Activated naive CD4-positive, alpha-beta T cell treated with anti-CD3 and anti-CD28 coated beads, Interleukin-2, amount 50 U/mL, for 24 hours (primary cell): ENCODE measurements around the gene PYGL.
"Not testable (repeated sequence)": the region's sequence is repeated elsewhere in the genome, so short reads cannot be mapped to it uniquely, and the experiment has no call there.

Experiments
- H3K27ac Mint-ChIP-seq: one replicate; pipeline ENCODE4 v1.8.0; 2021; ENCODE audit warnings: mild to moderate bottlenecking, mixed read lengths
- H3K27me3 Mint-ChIP-seq: one replicate; pipeline ENCODE4 v1.8.0; 2021; ENCODE audit warnings: mixed read lengths
- H3K36me3 Mint-ChIP-seq: one replicate; pipeline ENCODE4 v1.8.0; 2021; ENCODE audit warnings: mixed read lengths
- H3K4me1 Mint-ChIP-seq: one replicate; pipeline ENCODE4 v1.8.0; 2021; ENCODE audit warnings: mixed read lengths
- H3K4me3 Mint-ChIP-seq: one replicate; pipeline ENCODE4 v1.8.0; 2021; ENCODE audit warnings: mild to moderate bottlenecking, mixed read lengths
- H3K9me3 Mint-ChIP-seq: one replicate; pipeline ENCODE4 v1.8.0; 2021; ENCODE audit warnings: mixed read lengths

Gene PYGL

DNA sequence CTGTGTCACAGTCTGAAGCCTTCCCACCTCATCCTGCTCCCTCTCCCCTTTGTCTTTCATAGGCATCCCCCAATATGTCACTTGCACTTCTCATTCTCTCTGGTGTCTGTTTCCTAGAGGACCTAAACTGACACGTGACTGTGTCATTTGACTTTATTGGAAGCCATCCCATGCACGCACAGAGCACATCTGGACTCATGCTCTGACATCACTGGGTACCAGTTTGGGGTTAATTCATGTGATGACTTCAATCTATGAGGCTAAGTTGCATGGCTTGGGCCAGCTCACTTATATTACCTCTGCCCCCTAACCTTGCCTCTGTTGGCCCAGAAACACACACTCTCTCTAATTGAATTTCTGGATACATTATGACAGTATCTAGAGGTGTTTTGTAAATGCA is 21.5 kb downstream of the PYGL start:
- H3K4me3 Mint-ChIP-seq, result no peak overlapping the region
- H3K4me1 Mint-ChIP-seq, result no peaks in the 10 kb centered on the region
- H3K9me3 Mint-ChIP-seq, result no peaks in the 10 kb centered on the region
- H3K36me3 Mint-ChIP-seq, result no peaks in the 10 kb centered on the region
- peaks cover 2% of the 10 kb centered on the region for H3K27me3 Mint-ChIP-seq
- H3K27ac Mint-ChIP-seq, result no peak overlapping the region

DNA sequence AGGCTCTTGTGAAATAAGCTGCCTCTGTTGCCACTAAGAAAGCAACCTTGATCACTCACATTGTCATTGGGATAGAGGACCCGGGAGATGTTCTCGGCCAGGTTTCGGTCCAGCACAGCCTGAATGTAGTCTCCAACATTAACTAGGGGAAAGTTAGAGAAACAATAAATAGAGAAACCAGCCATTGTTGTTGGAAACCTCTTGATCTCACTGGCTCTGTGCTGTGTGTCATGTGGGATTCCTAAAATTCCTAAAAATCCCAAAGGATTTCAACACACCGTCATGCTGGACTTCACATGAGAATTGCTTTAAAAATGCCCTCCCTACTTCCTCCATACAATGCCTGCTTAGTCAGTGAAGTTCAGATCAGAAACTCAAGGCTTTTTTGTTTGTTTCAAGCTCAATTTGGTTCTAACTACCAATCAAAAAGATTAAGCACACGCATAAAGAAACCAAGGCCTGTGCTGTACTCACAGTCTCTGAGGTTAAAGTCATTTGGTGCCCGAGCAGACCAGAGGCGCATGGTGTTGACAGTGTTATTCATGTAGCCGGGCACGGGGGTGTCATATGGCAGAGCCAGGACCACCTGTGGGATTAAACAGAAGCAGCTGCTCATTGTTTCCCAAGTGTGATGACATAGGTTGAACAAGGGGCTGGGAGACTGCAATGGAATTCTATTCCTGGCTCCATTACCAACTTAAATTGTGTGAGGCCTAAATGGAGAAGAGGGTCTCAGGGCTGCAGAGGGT is 23.6 kb downstream of the PYGL start:
- H3K36me3 Mint-ChIP-seq, result no peaks in the 10 kb centered on the region
- no peaks in the 10 kb centered on the region for H3K9me3 Mint-ChIP-seq
- no peak overlapping the region for H3K27ac Mint-ChIP-seq
- no peaks in the 10 kb centered on the region for H3K4me1 Mint-ChIP-seq
- H3K4me3 Mint-ChIP-seq, result no peak overlapping the region
- H3K27me3 Mint-ChIP-seq, result peaks cover 4% of the 10 kb centered on the region

DNA sequence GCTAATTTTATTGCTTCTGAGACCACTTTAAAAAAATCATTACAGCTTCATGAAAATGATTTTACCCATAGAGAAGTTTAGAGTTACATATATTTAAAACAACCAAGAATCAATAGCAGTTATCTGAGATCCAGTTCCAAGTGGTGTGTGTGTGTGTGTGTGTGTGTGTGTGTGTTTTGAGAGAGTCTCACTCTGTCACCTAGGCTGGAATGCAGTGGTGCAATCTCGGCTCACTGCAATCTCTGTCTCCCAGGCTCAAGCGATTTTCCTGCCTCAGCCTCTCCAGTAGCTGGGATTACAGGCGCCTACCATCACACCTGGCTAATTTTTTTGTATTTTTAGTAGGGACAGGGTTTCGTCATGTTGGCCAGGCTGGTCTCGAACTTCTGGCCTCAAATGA is 24.8 kb downstream of the PYGL start:
- H3K27me3 Mint-ChIP-seq, H3K9me3 Mint-ChIP-seq, H3K4me1 Mint-ChIP-seq, H3K27ac Mint-ChIP-seq, H3K4me3 Mint-ChIP-seq, H3K36me3 Mint-ChIP-seq: not testable (repeated sequence)

DNA sequence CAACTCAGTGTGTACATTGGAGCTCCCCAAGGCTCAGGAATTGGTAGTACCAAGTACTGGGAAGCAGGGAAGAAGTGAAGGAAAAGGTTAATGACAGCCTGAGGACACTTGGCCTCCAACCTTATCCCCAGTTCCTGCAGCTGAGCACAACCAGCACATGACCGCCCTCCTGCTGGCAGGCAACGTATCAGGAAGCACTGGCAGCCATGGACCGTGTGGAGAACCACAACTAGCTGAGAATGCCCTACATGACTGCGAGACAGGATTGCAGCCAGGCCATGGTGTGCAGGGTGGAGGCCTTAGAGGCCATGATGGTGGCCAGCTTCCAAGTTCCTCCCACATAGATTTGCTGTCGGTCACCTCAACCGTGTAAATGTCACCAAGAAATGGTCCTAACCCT is 26.8 kb downstream of the PYGL start:
- H3K4me3 Mint-ChIP-seq, result no peak overlapping the region
- no peak overlapping the region for H3K27ac Mint-ChIP-seq
- no peaks in the 10 kb centered on the region for H3K9me3 Mint-ChIP-seq
- H3K4me1 Mint-ChIP-seq, result no peaks in the 10 kb centered on the region
- peaks cover 5% of the 10 kb centered on the region for H3K27me3 Mint-ChIP-seq
- no peaks in the 10 kb centered on the region for H3K36me3 Mint-ChIP-seq

DNA sequence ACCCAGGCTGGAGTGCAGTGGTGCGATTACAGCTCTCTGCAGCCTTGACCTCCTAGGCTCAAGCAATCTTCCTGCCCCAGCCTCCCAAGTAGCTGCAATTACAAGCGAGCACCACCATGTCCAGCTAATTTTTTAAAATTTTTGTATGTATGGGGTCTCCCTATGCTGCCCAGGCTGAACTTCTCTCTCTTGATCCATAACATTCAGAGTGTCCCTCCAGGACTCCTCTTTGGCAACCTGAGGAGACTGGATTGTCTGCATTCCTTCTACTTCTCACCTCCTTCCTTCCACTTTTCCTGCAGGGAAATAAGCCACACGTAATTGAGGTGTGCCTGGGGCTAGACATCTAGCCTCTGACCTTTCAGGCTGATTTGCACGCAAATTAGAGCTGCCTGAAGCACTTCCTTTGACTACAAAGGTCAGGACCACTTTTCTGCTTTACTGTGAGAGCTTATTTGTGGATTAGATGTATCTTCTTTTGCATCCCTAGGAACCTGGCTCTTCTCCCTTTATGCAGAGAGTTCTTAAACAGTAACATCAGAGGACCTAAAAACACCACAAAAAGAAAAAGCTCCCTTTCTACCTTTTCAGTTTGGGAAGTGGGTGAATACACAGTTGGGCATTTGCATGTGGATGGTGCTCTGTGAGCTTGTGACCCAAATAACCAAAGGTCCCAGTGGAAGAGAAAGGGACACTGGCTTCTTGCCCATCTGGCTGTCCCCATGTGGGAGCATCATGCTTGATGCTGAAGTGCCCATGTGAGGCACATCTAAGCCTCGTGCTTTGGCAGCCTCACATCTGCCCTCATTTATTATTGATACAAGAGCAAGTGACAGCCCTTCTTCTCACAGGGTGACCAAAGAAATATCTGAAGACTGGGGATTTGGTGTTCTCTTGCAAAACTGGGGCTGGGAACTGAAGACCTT is 33.5 kb downstream of the PYGL start:
- Mint-ChIP-seq H3K27ac (no peak overlapping the region), H3K36me3 (no peaks in the 10 kb centered on the region), H3K9me3 (no peaks in the 10 kb centered on the region), H3K27me3 (peaks cover 10% of the 10 kb centered on the region), H3K4me1 (no peaks in the 10 kb centered on the region), H3K4me3 (no peak overlapping the region)

DNA sequence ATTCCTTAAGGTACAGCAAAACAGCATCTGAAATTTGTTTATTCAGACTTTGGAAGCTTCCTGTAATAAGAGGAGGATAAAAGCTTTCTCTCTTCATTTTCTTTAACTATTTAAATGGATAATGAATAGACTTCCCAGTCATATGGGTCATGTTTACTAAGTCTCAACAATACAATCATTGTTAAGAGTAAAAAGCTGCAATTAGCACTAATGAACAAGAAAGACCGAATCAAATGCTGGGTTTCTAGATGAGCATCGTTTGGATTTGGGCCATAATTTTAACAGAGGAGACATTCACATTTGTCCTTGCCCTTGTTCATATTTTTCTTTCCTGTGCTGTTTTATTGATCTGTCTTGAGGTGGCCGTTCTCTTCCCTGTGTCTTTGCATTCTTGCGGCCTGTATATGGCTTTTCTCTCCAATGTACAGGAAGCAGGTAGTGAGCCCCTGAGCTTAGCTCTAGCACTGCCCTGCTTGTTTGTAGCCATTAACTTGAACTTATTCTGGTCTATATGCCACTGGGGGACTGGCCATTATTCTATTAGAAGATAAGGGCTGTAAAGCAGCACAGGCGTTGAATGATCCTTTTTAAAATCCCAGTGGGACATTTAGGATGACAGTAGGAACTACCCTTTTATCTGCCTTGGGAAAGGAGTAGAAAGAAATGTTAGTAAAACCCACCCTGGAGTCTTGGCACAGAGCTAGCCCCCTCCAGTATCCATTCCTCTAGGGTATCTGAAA is 37.8 kb downstream of the PYGL start:
- H3K27ac Mint-ChIP-seq, result no peak overlapping the region
- no peaks in the 10 kb centered on the region for H3K4me1 Mint-ChIP-seq
- H3K9me3 Mint-ChIP-seq, result no peaks in the 10 kb centered on the region
- no peak overlapping the region for H3K4me3 Mint-ChIP-seq
- peaks cover 5% of the 10 kb centered on the region for H3K27me3 Mint-ChIP-seq
- H3K36me3 Mint-ChIP-seq, result no peaks in the 10 kb centered on the region

DNA sequence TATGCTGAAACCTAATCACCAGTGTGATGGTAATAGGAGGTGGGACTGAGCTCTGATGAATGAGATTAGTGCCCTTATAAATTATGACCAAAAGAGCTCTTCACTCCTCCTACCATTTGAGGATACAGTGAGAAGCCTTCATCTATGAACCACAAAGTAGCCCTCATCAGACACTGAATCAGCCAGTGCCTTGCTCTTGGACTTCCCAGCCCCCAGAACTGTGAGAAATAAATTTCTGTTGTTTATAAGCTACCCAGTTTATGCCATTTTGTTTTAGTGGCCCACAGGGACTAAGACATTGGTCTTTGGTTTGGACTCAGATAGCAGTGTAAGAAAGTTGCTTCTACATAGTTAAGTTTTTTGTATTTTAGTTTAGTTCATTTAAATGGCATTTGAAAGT is 39.6 kb downstream of the PYGL start:
- Mint-ChIP-seq H3K27me3 (peaks cover 2% of the 10 kb centered on the region), H3K9me3 (no peaks in the 10 kb centered on the region), H3K4me3 (no peak overlapping the region), H3K27ac (no peak overlapping the region), H3K4me1 (no peaks in the 10 kb centered on the region), H3K36me3 (no peaks in the 10 kb centered on the region)

DNA sequence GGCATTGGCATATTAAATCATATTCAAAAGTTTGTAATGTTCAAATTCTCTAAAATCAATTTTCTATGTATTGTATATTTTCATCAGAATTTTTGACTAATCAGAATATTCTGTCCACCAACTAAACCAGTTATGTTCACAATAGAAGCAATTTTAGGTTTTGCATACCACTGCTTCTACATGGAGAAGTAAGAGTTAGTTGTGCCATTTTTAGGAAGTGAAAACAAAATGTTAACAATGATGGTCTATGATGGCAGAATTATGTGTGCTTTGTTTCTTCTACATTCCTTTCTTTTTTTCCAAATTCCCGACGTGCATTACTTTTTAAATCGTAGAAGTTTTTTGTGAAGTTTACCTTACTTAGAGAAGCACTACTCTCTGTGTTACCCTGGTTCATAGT is 42.9 kb downstream of the PYGL start:
- H3K36me3 Mint-ChIP-seq, result no peaks in the 10 kb centered on the region
- peaks cover 1% of the 10 kb centered on the region for H3K27me3 Mint-ChIP-seq
- no peak overlapping the region for H3K4me3 Mint-ChIP-seq
- no peak overlapping the region for H3K27ac Mint-ChIP-seq
- no peaks in the 10 kb centered on the region for H3K4me1 Mint-ChIP-seq
- H3K9me3 Mint-ChIP-seq, result no peaks in the 10 kb centered on the region

DNA sequence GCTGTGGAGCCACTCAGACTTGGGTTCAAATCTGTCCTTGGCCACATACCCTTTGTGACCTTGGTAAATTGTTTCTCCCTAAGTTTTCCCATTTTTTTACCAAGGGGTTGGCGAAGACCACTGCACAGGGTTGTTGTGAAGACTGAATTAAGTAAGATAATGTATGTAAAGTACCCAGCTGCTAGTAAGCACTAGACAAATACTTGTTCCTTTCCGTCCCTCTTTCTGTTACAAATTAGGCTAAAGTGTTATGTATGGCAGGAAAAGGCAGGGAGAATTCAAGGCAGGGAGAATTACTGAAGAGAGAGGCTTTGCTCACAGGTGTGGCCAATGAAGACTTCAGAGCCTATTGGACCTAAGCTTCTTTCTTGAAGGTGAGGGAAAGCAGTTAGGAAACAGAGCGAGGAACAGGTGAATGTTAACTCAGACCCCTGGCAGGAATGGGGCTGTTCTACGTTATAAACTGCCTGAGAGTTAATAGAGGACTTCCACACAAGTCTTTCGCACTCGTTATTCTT is 46.6 kb downstream of the PYGL start:
- Mint-ChIP-seq H3K9me3 (no peaks in the 10 kb centered on the region), H3K4me1 (no peaks in the 10 kb centered on the region), H3K27ac (no peak overlapping the region), H3K4me3 (no peak overlapping the region), H3K27me3 (peaks cover 3% of the 10 kb centered on the region), H3K36me3 (no peaks in the 10 kb centered on the region)

DNA sequence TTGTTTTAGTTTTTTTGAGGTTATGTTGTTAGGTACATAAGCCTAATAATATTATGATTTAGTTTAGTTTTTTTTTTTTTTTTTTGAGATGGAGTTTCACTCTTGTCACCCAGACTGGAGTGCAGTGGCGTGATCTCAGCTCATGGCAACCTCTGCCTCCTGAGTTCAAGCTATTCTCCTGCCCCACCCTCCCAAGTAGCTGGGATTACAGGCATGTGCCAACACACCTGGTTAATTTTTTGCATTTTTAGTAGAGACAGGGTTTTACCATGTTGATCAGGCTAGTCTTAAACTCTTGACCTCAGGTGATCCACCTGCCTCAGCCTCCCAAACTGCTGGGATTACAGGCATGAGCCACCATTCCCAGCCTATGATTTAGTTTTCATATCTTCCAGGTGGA is 47.3 kb downstream of the PYGL start:
- not testable (repeated sequence) for H3K4me3 Mint-ChIP-seq, H3K27ac Mint-ChIP-seq, H3K9me3 Mint-ChIP-seq, H3K36me3 Mint-ChIP-seq, H3K4me1 Mint-ChIP-seq, H3K27me3 Mint-ChIP-seq

DNA sequence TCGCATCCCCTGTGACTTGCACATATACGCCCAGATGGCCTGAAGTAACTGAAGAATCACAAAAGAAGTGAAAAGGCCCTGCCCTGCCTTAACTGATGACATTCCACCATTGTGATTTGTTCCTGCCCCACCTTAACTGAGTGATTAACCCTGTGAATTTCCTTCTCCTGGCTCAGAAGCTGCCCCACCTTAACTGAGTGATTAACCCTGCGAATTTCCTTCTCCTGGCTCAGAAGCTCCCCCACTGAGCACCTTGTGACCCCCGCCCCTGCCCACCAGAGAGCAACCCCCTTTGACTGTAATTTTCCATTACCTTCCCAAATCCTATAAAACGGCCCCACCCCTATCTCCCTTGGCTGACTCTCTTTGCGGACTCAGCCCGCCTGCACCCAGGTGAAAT is 47.9 kb downstream of the PYGL start:
- H3K27ac Mint-ChIP-seq, H3K36me3 Mint-ChIP-seq, H3K4me1 Mint-ChIP-seq, H3K27me3 Mint-ChIP-seq, H3K9me3 Mint-ChIP-seq, H3K4me3 Mint-ChIP-seq: not testable (repeated sequence)

DNA sequence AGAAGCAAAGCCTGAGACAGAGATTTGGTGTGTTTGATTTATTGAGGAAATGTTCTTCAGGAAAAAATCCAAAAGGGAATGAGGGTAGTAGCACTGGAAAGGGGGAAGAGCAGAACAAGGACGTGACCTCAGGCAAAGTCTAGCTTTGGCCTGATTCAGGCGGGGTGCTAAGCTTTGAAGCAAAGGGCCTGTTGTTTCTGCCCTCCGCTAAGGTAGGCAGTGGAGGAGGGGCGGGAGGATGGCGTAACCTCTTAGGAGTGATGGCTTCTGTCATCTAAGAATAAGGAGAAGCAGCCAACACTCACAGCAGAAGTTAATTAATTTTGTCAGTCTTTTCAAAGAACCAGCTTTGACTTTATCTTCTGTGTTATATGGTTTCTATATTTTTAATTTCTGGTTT is 52.0 kb downstream of the PYGL start:
- H3K36me3 Mint-ChIP-seq, result no peaks in the 10 kb centered on the region
- no peak overlapping the region for H3K27ac Mint-ChIP-seq
- peaks cover 3% of the 10 kb centered on the region for H3K27me3 Mint-ChIP-seq
- H3K9me3 Mint-ChIP-seq, result no peaks in the 10 kb centered on the region
- H3K4me3 Mint-ChIP-seq, result no peak overlapping the region
- no peaks in the 10 kb centered on the region for H3K4me1 Mint-ChIP-seq

DNA sequence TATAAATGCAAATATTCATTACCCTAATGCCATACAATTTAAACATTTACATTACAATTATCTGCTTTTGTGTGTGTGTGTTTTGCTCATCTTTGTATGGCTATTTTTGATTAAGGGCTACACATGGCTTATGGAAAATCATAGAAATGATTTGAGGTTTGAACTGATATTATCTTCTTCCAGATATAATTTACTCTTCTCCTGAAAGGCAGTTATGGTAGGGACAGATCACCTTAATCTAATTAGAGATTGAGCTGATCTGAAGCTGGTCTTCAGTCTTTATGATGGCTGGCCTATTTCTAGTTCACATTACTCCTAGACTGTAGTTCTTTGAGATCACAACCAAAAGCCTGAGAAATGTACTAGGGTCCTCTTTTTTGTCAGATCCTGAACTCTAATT is 56.8 kb downstream of the PYGL start:
- Mint-ChIP-seq H3K4me3 (no peak overlapping the region), H3K27me3 (peaks cover 16% of the 10 kb centered on the region), H3K4me1 (no peaks in the 10 kb centered on the region), H3K9me3 (no peaks in the 10 kb centered on the region), H3K36me3 (no peaks in the 10 kb centered on the region), H3K27ac (no peak overlapping the region)

DNA sequence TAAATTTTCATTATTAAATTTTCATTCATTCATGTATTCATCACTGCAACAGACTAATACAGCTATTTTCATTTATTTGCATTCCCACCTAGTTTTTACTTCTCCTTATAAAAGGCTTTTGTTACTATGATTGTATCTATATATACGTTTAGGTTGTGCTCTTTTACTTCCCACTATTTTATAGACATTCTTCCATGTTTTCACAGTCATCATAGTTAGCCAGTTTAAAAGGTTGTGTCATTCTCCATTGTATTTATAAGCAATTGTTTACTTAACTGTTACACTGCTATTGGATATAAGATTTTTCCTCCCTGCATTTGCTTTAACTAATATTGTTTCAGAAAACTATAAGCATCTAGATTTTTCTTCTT is 60.5 kb downstream of the PYGL start:
- no peak overlapping the region for H3K27ac Mint-ChIP-seq
- no peaks in the 10 kb centered on the region for H3K4me1 Mint-ChIP-seq
- H3K36me3 Mint-ChIP-seq, result no peaks in the 10 kb centered on the region
- H3K9me3 Mint-ChIP-seq, result no peaks in the 10 kb centered on the region
- H3K4me3 Mint-ChIP-seq, result no peak overlapping the region
- peaks cover 18% of the 10 kb centered on the region for H3K27me3 Mint-ChIP-seq

DNA sequence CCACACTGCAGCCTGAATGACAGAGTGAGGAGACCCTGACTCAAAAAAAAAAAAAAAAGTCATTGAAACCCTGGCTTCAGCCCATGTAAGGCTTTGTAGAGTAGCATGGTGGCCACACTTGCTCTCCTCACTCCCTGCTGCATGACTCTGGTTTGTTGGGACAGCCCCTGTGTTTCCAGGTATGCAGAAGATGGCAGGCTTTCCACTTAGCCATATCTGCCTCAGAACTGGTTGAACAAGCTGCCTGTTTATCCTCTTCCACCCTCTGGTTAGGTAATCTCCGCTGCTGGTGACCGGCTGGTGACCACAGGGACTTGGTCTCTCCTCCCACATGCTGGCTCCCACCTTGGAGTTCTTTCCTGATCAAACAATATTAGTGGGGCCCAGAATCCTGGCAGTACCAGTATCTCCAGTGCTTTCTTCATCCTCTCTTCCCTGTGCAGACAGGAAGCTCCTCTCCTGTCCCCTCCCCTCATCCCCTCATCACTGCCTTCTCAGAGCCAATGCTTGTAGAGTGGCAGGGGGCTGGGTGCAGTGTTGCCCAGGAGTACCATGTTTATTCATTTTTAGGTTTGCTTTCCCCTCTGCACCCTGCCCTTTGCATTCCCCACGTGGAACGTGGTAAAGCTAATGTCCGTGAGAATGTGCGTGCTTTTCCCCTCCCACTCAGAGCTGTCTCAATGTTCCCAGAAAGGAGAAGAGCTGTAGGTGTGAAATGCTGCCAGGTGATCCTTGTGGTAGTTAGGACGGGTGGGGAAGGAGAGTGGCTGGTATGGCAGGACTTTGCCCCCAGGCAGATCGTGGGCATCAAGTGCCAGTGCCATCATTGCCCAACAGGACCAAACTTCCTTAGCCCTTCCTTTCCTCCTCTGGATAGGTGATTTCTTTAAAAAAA is 61.1 kb downstream of the PYGL start:
- Mint-ChIP-seq H3K4me3 (no peak overlapping the region), H3K27ac (peak overlapping the region; percentile 81), H3K36me3 (no peaks in the 10 kb centered on the region), H3K9me3 (no peaks in the 10 kb centered on the region), H3K4me1 (no peaks in the 10 kb centered on the region), H3K27me3 (peaks cover 18% of the 10 kb centered on the region)
